Right lobe of liver (tissue), 4 donors: ENCODE data around the gene CST11.

Experiments used
- POLR2A ChIP-seq: fragments of 450-650 bp; IDR thresholded peaks from one replicate; pipeline ENCODE4 v1.6.1; 2017; ENCODE audit warnings: antibody characterized with exemption, mild to moderate bottlenecking
- TF ChIP-seq, protein P1 (sequence below), 4 donors: fragments of 200-600 bp in 3 of 4; fragments of 450-650 bp in 1 of 4; IDR thresholded peaks; one replicate each; pipeline versions ENCODE4 v1.5.1 to v1.8.0; 2016 to 2022; ENCODE audit warnings: antibody characterized with exemption in 4 of 4, mild to moderate bottlenecking in 2 of 4
- donor health status: DM: no; HTN: no; CAD: no.
- donor health status: DM: no; HTN: no; CAD: no.
- donor health status: DM: no; HTN: yes; CAD: no.

DNA sequence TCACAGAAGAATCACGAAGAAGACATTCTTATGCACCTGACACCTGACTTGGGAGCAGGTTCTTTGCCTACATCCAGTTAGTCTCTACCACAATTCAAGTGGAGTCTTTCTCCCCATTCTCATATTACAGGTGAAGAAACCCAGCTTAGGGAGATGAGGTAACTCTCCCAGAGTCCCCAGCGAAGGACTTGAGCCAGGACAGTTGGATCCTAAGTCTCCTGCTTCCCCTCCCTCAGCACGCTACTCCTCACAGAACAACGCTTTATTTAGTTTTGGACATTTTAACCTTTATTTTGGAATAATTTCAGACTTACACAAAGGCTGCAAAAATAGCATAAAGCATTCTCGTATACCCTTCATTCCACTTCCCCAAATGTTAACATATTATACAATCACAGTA, 14.0 kb downstream of the CST11 start:
- TF ChIP-seq, protein P1, sequence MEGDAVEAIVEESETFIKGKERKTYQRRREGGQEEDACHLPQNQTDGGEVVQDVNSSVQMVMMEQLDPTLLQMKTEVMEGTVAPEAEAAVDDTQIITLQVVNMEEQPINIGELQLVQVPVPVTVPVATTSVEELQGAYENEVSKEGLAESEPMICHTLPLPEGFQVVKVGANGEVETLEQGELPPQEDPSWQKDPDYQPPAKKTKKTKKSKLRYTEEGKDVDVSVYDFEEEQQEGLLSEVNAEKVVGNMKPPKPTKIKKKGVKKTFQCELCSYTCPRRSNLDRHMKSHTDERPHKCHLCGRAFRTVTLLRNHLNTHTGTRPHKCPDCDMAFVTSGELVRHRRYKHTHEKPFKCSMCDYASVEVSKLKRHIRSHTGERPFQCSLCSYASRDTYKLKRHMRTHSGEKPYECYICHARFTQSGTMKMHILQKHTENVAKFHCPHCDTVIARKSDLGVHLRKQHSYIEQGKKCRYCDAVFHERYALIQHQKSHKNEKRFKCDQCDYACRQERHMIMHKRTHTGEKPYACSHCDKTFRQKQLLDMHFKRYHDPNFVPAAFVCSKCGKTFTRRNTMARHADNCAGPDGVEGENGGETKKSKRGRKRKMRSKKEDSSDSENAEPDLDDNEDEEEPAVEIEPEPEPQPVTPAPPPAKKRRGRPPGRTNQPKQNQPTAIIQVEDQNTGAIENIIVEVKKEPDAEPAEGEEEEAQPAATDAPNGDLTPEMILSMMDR (IDR thresholded peaks at IDR 0.05) = no peak
- TF ChIP-seq POLR2A = no peak
